Transverse colon (tissue), 3 donors: ENCODE results near the gene AQP11.

Experiments
- EP300 ChIP-seq: sonication (generic); formaldehyde crosslinking; IDR thresholded peaks from one replicate; pipeline ENCODE4 v1.6.1; 2017; ENCODE audit warnings: antibody characterized with exemption, low read depth
- POLR2A ChIP-seq: fragments of 450-650 bp; IDR thresholded peaks from one replicate; pipeline ENCODE4 v1.6.1; 2016; ENCODE audit warnings: antibody characterized with exemption, mild to moderate bottlenecking, moderate library complexity
- TF ChIP-seq, protein P1 (sequence below), 5 experiments: fragments of 200-600 bp in 3 of 5; fragments of 450-650 bp in 2 of 5; sonication (generic) in 3 of 5; IDR thresholded peaks; 1 replicate in 2 of 5; 2 replicates in 3 of 5; pipeline ENCODE4 v1.5.1; 2016 to 2017; ENCODE audit warnings: antibody characterized with exemption in 5 of 5, inconsistent platforms in 3 of 5, mild to moderate bottlenecking in 2 of 5, moderate library complexity in 1 of 5

DNA sequence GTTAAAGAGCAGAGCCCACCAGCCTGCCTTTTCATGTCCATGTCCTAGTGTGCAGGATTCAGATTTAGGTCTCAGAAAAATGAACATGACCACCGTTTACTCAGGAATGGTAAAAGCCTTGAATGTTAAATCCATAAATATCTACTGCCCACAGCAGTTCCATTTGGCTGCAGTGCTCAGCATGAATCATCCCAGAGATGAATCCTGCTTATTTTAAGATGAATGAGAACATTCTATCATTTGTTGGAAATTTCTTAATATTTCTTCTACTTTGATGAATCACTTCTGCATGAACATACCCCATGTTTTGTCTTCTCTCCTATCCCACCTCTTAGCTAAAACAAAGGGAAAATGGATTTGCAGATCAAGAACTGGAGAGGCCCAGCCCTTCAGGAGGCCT, 47.5 kb upstream of the AQP11 start:
- TF ChIP-seq, protein P1, sequence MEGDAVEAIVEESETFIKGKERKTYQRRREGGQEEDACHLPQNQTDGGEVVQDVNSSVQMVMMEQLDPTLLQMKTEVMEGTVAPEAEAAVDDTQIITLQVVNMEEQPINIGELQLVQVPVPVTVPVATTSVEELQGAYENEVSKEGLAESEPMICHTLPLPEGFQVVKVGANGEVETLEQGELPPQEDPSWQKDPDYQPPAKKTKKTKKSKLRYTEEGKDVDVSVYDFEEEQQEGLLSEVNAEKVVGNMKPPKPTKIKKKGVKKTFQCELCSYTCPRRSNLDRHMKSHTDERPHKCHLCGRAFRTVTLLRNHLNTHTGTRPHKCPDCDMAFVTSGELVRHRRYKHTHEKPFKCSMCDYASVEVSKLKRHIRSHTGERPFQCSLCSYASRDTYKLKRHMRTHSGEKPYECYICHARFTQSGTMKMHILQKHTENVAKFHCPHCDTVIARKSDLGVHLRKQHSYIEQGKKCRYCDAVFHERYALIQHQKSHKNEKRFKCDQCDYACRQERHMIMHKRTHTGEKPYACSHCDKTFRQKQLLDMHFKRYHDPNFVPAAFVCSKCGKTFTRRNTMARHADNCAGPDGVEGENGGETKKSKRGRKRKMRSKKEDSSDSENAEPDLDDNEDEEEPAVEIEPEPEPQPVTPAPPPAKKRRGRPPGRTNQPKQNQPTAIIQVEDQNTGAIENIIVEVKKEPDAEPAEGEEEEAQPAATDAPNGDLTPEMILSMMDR (IDR thresholded peaks at IDR 0.05), result no peak
- TF ChIP-seq POLR2A, result no peak
- TF ChIP-seq EP300, result no peak
